Activated T-cell treated with anti-CD3 and anti-CD28 coated beads for 24 hours (primary cell): ENCODE results near the gene TEX10.
"Not testable (repeated sequence)": the region's sequence is repeated elsewhere in the genome, so short reads cannot be mapped to it uniquely, and the experiment has no call there.

Experiments used
- DNase-seq: peaks from one replicate; pipeline ENCODE4 v3.0.0-alpha.2; 2020; ENCODE audit warnings: low read depth

Gene TEX10

GRCh38 chr9:100352727-100353505, at the start of gene TEX10:
TSS of gene TEX10 (minus strand) at chr9:100352942. CDS start at chr9:100349363, 3,579 bp downstream.
- peak; percentile 84 for DNase-seq

DNA sequence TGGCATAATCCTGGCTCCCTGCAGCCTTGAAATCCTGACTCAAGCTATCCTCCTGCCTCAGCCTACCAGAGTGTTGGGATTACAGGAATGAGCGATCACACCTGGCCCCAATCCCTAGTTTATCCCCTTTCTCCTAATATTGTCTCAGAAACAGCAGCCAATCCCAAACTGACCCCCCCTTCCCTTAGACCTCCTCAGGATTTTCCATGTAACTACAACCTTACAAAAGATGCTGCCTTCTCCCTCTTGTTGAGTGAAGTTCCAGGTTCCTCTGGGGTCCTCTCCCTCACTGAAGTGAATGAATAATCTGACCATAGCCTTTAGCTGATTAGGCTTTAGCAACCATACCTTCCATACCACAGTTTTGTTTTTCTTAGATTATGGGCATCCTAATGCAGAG, 48.3 kb upstream of the TEX10 start:
- DNase-seq = no peak

- no peak for DNase-seq
These were observed 45.0 kb upstream of the TEX10 start for GRCh38 chr9:100397529-100398266.

GRCh38 chr9:100396769-100397168, 44.0 kb upstream of the TEX10 start:
- no peak for DNase-seq

DNA sequence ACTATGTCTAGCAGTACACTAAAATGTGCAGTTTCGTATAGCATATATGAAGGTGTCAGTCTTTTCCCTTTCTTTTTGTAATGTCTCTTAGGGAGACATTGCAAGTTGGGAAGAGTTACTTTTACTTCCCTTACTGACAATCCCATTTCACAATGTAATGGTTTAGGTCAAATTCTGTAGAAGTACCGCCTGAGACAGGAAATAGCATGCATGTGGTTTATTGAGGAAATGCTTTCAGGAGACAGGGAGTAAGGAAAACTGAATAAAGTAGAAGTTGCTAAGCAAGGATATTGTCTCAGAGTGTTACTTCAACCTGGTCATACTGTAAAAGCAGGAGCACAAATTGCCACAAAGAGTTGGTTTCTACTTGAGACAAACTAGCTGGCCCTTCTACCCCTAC, 42.1 kb upstream of the TEX10 start:
- DNase-seq = no peak

DNA sequence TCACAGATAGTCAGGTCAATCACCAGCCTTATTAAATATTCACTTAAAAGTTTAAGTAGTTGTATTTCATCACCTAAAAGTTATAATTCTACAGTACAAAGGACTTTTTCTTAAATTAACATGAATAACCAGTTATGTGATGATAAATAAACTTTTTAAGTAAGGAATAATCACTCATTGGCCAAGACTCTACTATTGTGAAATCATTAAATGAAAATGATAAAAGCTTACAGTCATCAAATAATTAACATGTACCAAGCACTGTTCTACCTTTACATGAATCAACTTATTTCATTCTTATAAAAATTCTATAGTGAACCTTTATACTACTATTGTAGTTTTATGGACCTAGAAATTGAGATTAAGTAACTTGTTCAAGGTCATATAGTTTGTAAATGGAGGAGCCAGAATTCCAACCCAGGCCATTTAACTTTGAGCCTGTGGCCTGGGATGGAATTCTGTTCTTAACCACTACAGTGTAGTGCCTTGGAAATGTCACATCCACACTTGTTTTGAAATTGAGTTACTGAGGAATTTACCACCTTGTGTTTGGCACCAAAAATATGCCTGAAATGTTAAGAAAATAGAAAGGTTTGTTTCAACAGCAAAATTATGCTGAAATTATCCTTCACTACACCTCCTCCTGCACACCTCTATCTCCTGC, 41.4 kb upstream of the TEX10 start:
- no peak for DNase-seq

DNA sequence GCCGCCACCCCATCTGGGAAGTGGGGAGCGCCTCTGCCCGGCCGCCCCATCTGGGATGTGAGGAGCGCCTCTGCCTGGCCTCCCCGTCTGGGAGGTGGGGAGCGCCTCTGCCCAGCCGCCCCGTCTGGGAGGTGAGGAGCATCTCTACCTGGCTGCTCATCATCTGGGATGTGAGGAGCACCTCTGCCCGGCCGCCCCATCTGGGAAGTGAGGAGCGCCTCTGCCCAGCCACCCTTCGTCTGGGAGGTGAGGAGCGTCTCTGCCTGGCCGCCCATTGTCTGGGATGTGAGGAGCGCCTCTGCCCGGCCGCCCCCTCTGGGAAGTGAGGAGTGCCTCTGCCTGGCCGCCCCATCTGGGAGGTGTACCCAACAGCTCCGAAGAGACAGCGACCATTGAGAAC, 40.2 kb upstream of the TEX10 start:
- DNase-seq = not testable (repeated sequence)

DNA sequence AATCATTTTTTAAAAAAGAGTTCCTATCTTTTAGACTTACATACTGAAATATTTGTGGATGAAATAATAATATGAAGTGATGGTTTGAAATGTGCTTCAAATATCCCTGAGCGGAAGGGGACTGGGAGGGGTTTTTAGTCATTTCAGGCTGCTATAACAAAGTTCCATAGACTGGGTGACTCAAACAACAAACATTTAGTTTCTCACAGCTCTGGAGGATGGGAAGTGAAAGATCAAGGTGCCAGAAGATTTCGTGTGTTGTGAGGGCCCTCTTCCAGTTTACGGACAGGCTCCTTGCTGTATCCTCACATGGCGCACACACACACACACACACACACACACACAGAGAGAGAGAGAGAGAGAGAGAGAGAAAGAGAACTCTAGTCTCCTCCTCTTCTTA, 27.1 kb upstream of the TEX10 start:
- DNase-seq = no peak

GRCh38 chr9:100377015-100377414, 24.3 kb upstream of the TEX10 start:
- DNase-seq = no peak

- no peak for DNase-seq
These were observed 22.9 kb upstream of the TEX10 start for GRCh38 chr9:100375658-100376057.

DNA sequence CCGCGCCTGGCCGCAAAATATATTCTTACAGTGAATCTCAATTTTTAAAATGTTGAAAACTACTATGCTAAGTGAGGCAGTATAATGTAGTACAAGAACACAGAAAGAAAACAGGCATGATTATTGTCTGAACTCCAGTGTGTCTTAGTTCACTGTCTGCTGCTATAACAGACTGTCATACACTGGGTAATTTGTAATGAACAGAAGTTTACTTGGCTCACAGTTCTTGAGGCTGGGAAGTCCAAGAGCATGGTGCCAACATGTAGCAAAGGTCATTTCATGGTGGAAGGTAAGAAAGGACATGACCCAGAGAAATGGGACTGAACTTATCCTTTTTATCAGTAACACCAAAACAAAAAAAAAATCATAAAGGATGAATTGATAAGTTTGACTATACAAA, 19.9 kb upstream of the TEX10 start:
- DNase-seq = no peak

DNA sequence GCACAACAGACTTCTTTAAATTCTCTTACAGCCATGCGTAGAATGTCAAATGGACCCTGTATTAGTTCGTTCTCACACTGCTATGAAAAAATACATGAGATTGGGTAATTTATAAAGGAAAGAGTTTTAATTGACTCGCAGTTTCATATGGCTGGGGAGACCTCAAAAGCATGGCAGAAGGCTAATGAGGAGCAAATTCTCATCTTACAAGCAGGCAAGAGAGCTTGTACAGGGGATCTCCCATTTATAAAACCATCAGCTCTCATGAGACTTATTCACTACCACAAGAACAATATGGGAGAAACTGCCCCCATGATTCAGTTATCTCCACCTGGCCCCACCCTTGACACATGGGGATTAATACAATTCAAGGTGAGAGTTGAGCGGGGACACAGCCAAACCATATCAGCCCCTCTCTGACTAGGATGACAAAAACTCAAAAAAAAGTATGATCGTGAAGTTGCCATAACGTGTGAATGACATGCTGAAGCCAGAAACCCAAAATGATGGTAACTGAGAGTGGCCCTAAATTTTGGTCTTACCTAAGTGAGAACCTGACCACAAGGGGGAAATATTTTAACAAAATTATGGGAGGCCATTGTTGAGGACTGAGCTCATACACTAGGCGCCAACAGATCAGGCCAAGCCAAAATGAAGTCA, 17.5 kb upstream of the TEX10 start:
- DNase-seq = no peak

- no peak for DNase-seq
These were observed 15.9 kb upstream of the TEX10 start for GRCh38 chr9:100368672-100369071.

GRCh38 chr9:100366121-100366520, 13.4 kb upstream of the TEX10 start:
- no peak for DNase-seq

DNA sequence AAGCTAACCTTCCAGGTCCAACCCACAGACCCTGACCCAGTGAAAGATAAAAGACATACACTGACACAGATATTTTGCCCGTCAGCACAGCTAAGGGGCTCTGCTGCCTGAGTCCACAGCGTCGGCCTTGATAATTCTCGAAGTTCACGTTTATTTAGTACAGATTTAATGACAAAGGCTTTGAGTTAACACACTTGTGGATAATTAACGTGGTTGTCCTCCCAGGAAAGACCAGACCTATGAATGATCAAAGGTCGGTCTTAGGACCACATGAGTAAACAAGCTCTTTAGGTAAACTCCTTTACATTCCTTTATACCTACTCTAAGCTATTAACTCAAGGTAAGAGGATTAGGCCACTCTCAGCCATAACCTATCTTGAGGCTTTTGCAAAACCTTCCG, 11.3 kb upstream of the TEX10 start:
- DNase-seq = no peak

- DNase-seq = no peak
These were observed 6.3 kb upstream of the TEX10 start for GRCh38 chr9:100359057-100359456.

DNA sequence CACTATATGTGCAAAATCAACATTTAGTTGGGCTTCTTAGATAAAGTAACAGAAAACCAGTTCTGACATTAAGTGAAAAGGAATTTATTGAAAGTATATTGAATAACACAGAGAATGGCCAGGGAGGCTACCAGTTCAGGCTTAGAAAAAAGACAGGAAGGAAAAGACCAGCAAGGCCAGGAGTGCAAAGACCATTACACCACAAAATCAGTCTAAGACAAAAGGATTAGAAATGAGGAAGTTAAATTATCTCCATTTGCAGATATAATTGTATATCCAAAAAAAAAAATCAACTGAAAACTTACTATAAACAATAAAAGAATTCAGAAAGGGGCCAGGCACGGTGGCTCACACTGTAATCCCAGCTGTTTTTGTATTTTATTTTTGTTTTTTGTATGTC, 4.8 kb upstream of the TEX10 start:
- no peak for DNase-seq

- no peak for DNase-seq
These were observed 2.8 kb upstream of the TEX10 start for GRCh38 chr9:100355561-100355960.

DNA sequence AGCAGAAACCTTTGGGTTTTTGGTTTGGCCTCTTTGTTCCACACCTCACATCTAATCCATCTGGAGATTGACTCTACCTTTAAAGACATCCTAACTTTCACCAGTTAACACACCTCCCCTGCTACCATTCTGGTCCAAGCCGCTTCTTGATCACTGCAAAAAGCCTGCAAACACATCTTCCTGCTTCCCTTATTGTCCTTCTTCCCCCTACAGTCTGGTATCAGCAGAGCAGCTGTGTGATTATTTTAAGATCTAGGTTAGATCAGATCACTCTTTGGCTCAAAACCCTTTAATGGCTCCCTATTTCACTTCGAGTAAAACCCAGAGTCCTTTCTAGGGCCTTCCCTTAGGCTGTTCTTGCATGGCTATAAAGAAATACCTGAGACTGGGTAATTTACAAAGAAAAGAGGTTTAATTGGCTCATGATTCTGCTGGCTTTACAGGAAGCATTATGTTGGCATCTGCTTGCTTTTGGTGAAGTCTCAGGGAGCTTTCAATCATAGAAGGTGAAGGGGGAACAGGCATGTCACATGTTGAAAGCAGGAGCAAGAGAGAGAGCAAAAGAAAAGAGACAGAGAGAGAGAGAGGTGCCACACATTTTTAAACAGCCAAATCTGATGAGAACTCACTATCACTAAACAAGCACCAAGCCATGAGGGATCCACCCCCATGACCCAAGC, 1.5 kb upstream of the TEX10 start:
- DNase-seq = no peak

GRCh38 chr9:100352201-100352726, 478 bp downstream of the TEX10 start:
- peak; percentile 9 for DNase-seq

GRCh38 chr9:100351508-100351907, 1.2 kb downstream of the TEX10 start:
- DNase-seq = no peak

DNA sequence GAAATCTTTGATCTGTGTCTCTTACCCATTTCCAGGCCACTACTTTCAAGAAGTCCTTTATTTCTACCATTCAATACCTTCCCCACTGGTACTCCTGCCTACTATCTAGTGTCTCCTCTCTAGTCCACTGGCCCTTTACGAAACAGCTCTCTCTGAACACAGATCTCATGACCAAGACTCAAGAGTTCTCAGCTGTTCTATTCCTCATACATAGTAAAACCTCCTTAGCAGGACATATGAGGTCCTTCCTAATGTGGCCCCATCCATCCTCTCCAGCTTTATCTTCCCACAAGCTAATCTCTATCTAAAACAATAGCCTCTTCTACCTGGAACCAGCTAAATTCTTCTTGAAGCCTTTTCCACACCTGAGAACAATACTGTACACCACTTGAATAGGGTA, 2.6 kb downstream of the TEX10 start:
- no peak for DNase-seq
